Stimulated activated CD8-positive, alpha-beta memory T cell treated with anti-CD3 and anti-CD28 coated beads, Interleukin-7, amount 100 ng/mL, for 48 hours (primary cell): Measurements from ENCODE around the gene SRD5A2.

Source experiments
- DNase-seq, 2 donors: peaks; one replicate each; pipeline ENCODE4 v3.0.0-alpha.2; 2020; ENCODE audit warnings: low read depth in 1 of 2; ENCODE audit errors: extremely low read depth in 1 of 2

SRD5A2 gene, protein sequence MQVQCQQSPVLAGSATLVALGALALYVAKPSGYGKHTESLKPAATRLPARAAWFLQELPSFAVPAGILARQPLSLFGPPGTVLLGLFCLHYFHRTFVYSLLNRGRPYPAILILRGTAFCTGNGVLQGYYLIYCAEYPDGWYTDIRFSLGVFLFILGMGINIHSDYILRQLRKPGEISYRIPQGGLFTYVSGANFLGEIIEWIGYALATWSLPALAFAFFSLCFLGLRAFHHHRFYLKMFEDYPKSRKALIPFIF

DNA sequence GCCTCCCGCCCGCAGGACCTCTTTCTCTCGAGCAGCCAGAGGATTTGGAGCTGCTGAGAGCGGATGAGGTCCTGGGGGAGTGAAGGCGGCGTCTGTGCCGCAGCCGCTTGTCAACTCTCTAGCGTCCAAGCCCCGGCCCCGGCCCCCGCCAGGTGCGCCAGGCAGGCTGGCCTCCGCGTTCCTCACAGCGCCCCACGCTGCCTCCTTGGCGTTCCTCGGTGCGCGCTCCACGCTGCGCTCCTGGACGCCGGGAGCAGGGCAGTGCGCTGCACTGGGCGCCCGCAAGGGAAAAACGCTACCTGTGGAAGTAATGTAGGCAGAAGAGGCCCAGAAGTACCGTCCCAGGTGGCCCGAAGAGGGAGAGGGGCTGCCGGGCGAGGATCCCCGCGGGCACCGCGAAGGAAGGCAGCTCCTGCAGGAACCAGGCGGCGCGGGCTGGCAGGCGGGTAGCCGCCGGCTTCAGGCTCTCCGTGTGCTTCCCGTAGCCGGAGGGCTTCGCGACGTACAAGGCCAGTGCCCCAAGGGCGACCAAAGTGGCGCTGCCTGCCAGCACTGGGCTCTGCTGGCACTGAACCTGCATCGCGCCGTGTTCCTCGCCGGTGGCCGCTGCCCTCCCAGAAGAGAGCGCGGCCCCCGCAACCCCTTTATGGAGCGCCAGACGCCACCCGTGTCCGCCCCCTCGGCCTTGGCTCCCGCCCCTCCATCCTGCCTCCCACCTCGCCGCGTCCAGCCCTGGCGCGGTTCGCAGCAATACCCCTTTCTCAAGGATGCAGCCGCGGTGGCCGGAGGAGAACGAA lies at the start of gene SRD5A2:
Gene SRD5A2, minus strand, starts transcription at position 618 of the 797 bp plus-strand sequence. Its CDS starts 38 bp downstream, at position 580.
- DNase-seq, result no peak

DNA sequence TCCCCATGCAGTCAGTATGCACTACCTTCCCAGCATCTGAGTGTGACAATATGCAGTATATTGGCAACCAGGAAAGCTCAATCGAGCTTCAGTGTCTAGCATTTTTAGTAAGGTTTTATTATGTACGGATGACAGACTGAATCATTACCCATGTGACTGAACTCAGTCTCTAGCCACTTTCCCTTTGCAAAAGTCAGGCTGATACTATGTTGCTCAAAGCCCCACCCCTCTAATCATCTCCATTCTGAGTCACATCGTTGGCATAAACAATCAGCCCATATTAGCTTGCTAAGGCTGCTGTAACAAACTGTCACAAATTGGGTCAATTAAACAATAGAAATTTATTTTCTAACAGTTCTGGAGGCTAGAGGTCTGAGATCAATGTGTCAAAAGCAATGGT lies 25.8 kb upstream of the SRD5A2 start:
- DNase-seq, result no peak

- no peak for DNase-seq
Observed at GRCh38 chr2:31598694-31599093, 18.0 kb upstream of the SRD5A2 start.

DNA sequence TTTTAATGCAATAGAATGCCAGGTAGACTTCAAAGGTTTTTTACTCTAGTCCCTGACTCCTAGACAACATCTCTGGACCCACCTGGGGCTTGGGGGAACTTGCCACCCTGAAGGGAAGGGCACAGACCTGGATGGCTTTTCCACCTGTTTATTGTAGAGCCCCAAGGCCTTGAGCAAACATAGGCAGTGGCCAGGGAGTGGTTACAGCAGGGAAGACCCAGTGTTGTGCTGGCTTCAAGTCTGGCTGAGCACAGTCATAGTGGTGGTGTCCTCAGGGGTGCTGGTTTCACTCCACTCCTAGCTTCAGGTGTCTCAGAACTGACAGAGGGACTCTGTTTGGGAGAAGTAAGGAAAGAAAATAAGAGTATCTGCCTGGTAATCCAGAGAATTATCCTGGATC lies 5.5 kb upstream of the SRD5A2 start:
- no peak for DNase-seq

DNA sequence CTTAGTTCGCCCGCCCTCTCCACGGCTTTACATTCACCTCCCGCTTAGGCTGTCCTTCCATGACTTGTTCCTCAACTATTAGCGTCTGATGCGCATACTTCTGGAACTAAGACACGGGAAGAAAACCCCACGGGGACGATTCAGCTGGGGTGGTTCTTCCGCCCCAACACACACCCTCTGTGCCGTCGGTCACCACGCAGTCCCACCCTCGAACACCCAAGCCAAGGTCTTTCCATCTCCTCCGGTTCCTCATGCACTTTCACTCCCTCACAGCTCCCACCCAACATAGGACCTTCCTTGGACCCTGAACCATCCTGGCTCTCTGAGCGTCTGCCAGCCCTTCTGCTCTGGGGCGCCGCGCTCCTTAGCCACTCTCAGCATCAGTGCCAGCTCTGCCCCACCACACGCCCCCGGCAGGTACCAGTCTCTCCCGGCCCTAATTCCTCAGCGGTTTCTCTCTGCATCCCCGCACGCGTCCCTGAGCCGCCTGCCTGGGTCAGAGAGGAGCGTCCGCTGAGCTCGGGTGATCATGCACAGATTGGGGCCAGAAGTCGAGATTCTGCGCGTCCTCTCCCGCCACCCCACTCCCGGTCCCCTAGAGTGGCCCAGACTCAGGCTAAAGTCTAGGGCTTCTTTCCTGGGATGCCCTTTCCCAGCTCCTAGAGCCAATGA lies 522 bp upstream of the SRD5A2 start:
- no peak for DNase-seq

GRCh38 chr2:31579996-31580320 lies 780 bp downstream of the SRD5A2 start:
- DNase-seq, result no peak

DNA sequence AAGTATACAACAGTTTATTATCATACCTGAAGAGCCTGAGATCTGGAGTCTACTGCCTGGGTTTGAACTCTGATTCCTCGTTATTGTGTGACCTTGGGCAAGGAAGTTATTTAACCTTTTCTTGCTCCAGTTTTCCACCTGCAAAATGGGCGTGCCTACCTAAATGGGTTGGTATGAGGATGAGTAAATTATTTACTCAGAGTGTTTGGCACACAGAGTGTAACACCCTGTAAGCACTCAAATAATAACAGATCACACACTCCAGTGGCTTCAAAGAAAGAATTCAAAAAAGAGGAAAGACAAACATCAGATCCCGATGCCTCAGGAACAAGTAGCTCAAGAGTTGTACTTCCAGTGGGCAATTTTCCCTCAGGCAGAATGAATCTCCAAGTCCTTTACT lies 2.4 kb downstream of the SRD5A2 start:
- no peak for DNase-seq

GRCh38 chr2:31577143-31577542 lies 3.6 kb downstream of the SRD5A2 start:
- DNase-seq, result no peak

- no peak for DNase-seq
Observed at GRCh38 chr2:31568585-31569201, 12.0 kb downstream of the SRD5A2 start.

DNA sequence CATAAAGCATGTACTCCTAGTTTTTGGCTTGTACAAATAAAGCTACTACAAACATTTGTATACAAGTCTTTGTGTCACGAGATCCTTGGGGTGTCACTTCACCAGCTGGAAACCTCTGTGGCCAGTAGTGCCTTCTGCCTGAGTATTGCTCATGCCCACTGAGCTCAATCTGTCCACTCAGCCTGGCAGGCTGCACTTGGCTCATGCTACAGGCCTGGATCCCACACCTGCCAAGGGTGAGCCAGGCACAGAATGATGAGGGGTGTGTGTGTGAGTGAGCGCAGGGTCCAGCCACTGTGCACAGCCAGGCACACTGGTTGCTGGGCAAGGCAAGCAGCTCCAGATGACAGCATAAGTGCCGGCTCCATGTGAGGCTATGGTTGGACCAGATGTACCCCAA lies 13.1 kb downstream of the SRD5A2 start:
- no peak for DNase-seq

- DNase-seq, result no peak
Observed at GRCh38 chr2:31563273-31563839, 17.4 kb downstream of the SRD5A2 start.

GRCh38 chr2:31561823-31562222 lies 18.9 kb downstream of the SRD5A2 start:
- no peak for DNase-seq

- DNase-seq, result no peak
Observed at GRCh38 chr2:31558401-31559295, 22.1 kb downstream of the SRD5A2 start.

- no peak for DNase-seq
Observed at GRCh38 chr2:31556940-31557339, 23.8 kb downstream of the SRD5A2 start.

DNA sequence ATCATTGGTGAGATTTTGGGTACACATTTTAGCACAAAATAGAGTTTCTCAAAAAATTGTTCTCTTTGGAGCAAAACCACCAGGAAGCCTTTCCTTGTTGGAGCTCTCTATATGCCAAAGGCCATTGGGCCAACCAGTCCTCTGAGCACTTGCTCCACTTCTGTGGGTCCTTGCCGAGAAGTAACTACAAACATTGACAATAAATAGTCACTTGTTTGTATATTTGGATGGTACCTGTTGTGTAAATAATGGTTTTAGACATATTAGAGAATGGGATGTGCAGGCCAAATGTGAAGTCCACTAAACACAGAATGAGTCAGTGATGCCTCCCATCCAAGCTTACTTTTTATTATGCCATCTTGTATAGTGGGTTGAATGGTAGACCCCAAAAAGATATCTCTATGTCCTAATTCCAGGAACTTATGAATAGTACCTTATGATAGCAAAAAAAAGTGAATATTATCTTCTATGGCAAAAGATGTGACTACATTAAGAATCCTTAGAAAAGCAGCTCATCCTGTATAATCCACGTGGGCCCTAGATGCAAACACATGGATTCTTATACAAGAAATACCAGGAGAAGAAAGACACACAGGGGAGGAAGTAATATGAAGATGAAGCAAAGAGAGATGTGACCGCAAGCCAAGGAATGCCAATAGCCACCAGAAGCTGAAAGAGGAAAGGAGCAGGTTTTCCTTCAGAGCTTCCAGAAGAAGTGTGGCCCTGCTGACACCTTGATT lies 24.6 kb downstream of the SRD5A2 start:
- DNase-seq, result no peak

DNA sequence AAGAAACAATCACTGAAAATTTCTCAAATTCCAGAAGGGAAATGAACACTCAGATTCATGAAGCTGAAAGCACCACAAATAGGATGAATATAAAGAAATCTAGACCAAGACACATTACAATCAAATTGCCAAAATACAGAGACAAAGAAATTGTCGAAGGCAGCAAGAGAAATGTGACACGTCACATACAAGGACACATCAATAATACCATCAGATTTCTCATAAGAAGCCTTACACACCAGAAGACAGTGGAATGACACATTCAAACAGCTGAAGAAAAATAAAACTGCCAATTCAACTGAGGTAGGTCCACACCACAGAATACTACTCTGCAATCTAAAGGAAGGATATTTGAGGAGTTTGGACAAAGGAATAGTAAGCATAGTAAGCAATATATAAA lies 27.4 kb downstream of the SRD5A2 start:
- DNase-seq, result no peak

- DNase-seq, result no peak
Observed at GRCh38 chr2:31547485-31547884, 33.3 kb downstream of the SRD5A2 start.

DNA sequence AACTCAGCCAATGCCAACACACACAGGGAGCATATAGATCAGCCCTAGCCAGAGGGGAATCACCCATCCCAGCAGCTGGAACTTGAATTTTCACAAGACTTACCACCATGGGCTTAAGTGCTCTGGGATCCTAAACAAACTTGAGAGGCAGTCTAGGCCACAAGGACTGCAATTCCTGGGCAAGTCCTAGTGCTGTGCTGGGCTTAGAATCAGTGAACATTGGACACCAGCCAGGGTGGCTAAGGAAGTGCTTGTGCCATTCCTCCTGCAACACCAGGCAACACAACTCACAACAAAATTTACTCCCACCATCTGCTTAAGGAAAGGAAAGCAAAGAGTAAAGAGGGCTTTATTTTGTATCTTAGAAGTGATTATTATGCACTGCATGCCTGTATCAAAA lies 38.9 kb downstream of the SRD5A2 start:
- DNase-seq, result no peak

- DNase-seq, result no peak
Observed at GRCh38 chr2:31539505-31539904, 41.2 kb downstream of the SRD5A2 start.

DNA sequence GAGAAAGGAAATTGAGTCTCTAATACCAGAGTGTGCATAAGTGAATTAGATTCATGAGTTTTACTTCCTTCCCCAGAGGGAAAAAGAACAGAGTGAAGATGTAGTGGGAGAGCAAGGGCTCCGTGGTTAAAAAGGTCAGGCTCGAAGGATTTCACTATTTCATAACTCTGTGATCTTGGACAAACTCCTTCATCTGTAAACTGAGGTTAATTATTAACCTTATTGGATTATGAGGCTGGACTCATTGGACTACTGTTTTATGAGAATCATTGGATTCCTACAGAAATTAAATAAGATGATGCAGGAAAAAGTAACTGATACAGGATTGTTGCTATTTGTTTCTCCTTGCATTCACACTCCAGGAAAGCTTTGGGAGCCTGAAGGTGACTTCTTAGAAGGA lies 45.0 kb downstream of the SRD5A2 start:
- DNase-seq, result no peak
